ENCODE results near the gene ZMYND8. TPM values are rescaled to one million over a fixed set of nuclear protein-coding genes. Genes with fewer than 3 reads are reported as not detected.

Gene ZMYND8
- total and polyA plus RNA-seq, 2 donors (not counting 3 experiments of a cell fraction or from before 2014, with no cell fraction given) = 30.6 to 75.2 TPM

DNA sequence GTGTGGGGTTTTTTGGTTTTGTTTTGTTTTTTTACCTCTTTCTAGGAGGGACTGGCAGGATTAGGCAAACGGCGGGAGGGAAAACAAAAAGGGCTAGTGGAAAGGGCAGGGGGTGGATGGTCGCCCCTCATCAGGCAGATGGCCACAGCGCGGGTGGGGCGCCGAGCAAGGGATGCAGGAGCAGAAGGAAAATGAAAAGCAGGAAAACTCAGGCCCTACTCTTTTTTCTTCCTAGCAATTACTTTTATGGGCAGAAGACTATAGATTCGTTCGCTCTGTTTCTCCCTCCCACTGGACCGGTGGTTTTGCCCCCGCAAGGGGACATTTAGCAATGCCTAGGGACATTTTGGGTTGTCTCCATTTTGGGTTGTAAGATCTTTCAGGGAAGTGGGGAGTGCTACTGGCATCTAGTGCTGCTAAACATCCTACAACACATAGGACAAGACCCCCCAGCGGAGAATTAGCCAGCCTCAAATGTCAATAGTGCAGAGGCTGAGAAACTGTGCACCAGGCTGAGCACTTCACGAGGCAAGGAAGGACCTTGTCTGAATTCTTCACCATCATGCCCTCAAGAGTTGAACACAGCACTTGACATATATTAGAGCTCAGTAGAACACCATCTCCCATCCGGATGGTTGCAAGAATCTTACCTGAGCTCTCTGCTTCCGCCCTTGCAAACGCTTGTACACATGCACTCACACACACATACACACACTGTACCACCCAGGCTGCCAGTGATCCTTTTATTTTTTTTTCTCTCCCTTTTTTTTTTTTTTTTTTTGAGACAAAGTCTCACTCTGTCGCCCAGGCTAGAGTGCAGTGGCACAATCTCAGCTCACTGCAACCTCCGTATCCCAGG, 4.8 kb upstream of the ZMYND8 start:
- no peaks in the 10 kb centered on the region for H3K9me3 ChIP-seq (replicated peaks; ENCODE audit: control insufficient read depth, insufficient read depth, low read length)
- peaks cover 2% of the 10 kb centered on the region for H3K79me2 ChIP-seq (ENCODE audit: control insufficient read depth, insufficient read depth, low read length)
- peak overlapping the region; percentile 81 for H3K9ac ChIP-seq (replicated peaks; ENCODE audit: extremely low read depth, insufficient read depth, low read length)
- no peaks in the 10 kb centered on the region for H3K36me3 ChIP-seq (ENCODE audit: control insufficient read depth in 2 of 2, extremely low read depth in 1 of 2, insufficient read depth in 2 of 2, low read length in 2 of 2)
- peak overlapping the region; percentile 40 for H3K4me2 ChIP-seq (ENCODE audit: insufficient read depth, low read length)
- no peaks in the 10 kb centered on the region for H3K27me3 ChIP-seq (ENCODE audit: control insufficient read depth in 2 of 2, insufficient read depth in 2 of 2, low read length in 2 of 2)
- TF ChIP-seq JUN (IDR thresholded peaks at IDR 0.05; ENCODE audit: borderline replicate concordance, insufficient read depth, insufficient read length, low read depth) (no peak), POLR2AphosphoS5 (IDR thresholded peaks at IDR 0.05; ENCODE audit: insufficient read depth, low read depth, low read length) (no peak), POLR2A (IDR thresholded peaks at IDR 0.05; ENCODE audit: low read depth, low read length) (no peak), MYC (IDR thresholded peaks at IDR 0.05; ENCODE audit: low read depth, low read length) (no peak), FOS (IDR thresholded peaks at IDR 0.05; ENCODE audit: borderline replicate concordance, insufficient read depth, low read length) (no peak), GATA2 (IDR thresholded peaks at IDR 0.05; ENCODE audit: insufficient read depth, insufficient read length, low read depth, low read length) (no peak), EZH2 (IDR thresholded peaks at IDR 0.05; ENCODE audit: borderline replicate concordance, low read depth, low read length, severe bottlenecking) (no peak)
- TF ChIP-seq, protein P1, sequence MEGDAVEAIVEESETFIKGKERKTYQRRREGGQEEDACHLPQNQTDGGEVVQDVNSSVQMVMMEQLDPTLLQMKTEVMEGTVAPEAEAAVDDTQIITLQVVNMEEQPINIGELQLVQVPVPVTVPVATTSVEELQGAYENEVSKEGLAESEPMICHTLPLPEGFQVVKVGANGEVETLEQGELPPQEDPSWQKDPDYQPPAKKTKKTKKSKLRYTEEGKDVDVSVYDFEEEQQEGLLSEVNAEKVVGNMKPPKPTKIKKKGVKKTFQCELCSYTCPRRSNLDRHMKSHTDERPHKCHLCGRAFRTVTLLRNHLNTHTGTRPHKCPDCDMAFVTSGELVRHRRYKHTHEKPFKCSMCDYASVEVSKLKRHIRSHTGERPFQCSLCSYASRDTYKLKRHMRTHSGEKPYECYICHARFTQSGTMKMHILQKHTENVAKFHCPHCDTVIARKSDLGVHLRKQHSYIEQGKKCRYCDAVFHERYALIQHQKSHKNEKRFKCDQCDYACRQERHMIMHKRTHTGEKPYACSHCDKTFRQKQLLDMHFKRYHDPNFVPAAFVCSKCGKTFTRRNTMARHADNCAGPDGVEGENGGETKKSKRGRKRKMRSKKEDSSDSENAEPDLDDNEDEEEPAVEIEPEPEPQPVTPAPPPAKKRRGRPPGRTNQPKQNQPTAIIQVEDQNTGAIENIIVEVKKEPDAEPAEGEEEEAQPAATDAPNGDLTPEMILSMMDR (IDR thresholded peaks at IDR 0.05; ENCODE audit: extremely low read depth in 1 of 2, insufficient read depth in 1 of 2, low read depth in 1 of 2, low read length in 2 of 2) = no peak
- TF ChIP-seq, protein P2, sequence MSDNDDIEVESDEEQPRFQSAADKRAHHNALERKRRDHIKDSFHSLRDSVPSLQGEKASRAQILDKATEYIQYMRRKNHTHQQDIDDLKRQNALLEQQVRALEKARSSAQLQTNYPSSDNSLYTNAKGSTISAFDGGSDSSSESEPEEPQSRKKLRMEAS (IDR thresholded peaks at IDR 0.05; ENCODE audit: insufficient read depth, insufficient read length) = no peak
- FAIRE-seq (peak; percentile 31), DNase-seq (ENCODE audit: low read depth, low spot score) (peak; percentile 51)
- peaks cover 50% of the 10 kb centered on the region for H3K4me1 ChIP-seq (ENCODE audit: control insufficient read depth, extremely low read depth, insufficient read depth, low read length)
- no peak overlapping the region for H2AFZ ChIP-seq (ENCODE audit: low read depth, low read length)
- H3K4me3 ChIP-seq (replicated peaks in 1 of 3; ENCODE audit: insufficient read depth in 1 of 3, low read depth in 1 of 3, low read length in 3 of 3) = peak overlapping the region in 1 of 3 experiments; percentile 8
- POLR2A ChIA-PET = interaction anchor here (1.0 to 7.4 kb wide), 6 partner anchors 11 to 87 kb away, joined by 3 to 60 read pairs (median 4); no protein-coding TSS in a partner anchor
- H3K27ac ChIP-seq (ENCODE audit: insufficient read depth, low read depth, low read length) = peak overlapping the region; percentile 97
- H3K9me1 ChIP-seq (replicated peaks; ENCODE audit: control insufficient read depth, extremely low read depth, insufficient read depth, low read length) = no peaks in the 10 kb centered on the region
- intact Hi-C loops (cut with micrococcal nuclease) (loop anchor here (5.0 kb wide), 1 partner anchor 921 kb away; no protein-coding TSS in a partner anchor), dilution Hi-C loops (cut with MboI; ENCODE audit: extremely low pct_ligation_motif_present, low sequenced_read_pairs) (no loop called here)
- CTCF ChIA-PET = interaction anchor here (0.7 to 16.6 kb wide), 9 partner anchors 11 to 260 kb away, joined by 3 to 406 read pairs (median 4); no protein-coding TSS in a partner anchor
- no peaks in the 10 kb centered on the region for H4K20me1 ChIP-seq (replicated peaks; ENCODE audit: control insufficient read depth, extremely low read depth, insufficient read depth, low read length)
- BruUV-seq (replicated peaks) = TSS peak; percentile 48

Measured in endothelial cell of umbilical vein (primary cell).